ENCODE results near the gene FGD2.
"Not testable (repeated sequence)": the region's sequence is repeated elsewhere in the genome, so short reads cannot be mapped to it uniquely, and the experiment has no call there.

Gene FGD2

GRCh38 chr6:36971921-36972673 lies 33.4 kb upstream of the FGD2 start:
- DNase-seq = no peak

- no peak for DNase-seq
These were observed 32.3 kb upstream of the FGD2 start for GRCh38 chr6:36973190-36973589.

- no peak for DNase-seq
These were observed 31.8 kb upstream of the FGD2 start for GRCh38 chr6:36973647-36974046.

GRCh38 chr6:36975231-36976006 lies 30.0 kb upstream of the FGD2 start:
- no peak for DNase-seq

GRCh38 chr6:36976007-36976264 lies 29.5 kb upstream of the FGD2 start:
- DNase-seq = no peak

GRCh38 chr6:36976509-36976908 lies 28.9 kb upstream of the FGD2 start:
- no peak for DNase-seq

- DNase-seq = no peak
These were observed 28.5 kb upstream of the FGD2 start for GRCh38 chr6:36976931-36977330.

- no peak for DNase-seq
These were observed 27.9 kb upstream of the FGD2 start for GRCh38 chr6:36977470-36977941.

GRCh38 chr6:36978421-36979346 lies 26.8 kb upstream of the FGD2 start:
- no peak for DNase-seq

GRCh38 chr6:36979347-36979742 lies 26.1 kb upstream of the FGD2 start:
- no peak for DNase-seq

GRCh38 chr6:36980129-36980528 lies 25.3 kb upstream of the FGD2 start:
- no peak for DNase-seq

- DNase-seq = no peak
These were observed 24.4 kb upstream of the FGD2 start for GRCh38 chr6:36980876-36981619.

GRCh38 chr6:36983538-36983937 lies 21.9 kb upstream of the FGD2 start:
- no peak for DNase-seq

- peak; percentile 48 to 50 for DNase-seq
These were observed 20.7 kb upstream of the FGD2 start for GRCh38 chr6:36984581-36985416.

- DNase-seq = no peak
These were observed 20.0 kb upstream of the FGD2 start for GRCh38 chr6:36985417-36985807.

GRCh38 chr6:36985808-36986703 lies 19.4 kb upstream of the FGD2 start, which contains the start of gene MTCH1:
MTCH1 (minus strand) TSS chr6:36986196; CDS start chr6:36986173, 23 bp downstream.
- peak; percentile 72 to 79 for DNase-seq

GRCh38 chr6:36986704-36987047 lies 18.8 kb upstream of the FGD2 start:
- DNase-seq = no peak

- no peak for DNase-seq
These were observed 16.2 kb upstream of the FGD2 start for GRCh38 chr6:36989264-36989663.

- not testable (repeated sequence) for DNase-seq
These were observed 15.1 kb upstream of the FGD2 start for GRCh38 chr6:36990401-36990800.
